GM12864 (cell line): ENCODE data around the gene GRID1.

ENCODE experiments used
- DNase-seq: peaks from one replicate; pipeline ENCODE4 v3.0.0-alpha.2; 2011; ENCODE audit warnings: low read depth
- H3K4me3 ChIP-seq: 2 replicates; pipeline ENCODE4 v1.5.1; 2011; ENCODE audit warnings: mild to moderate bottlenecking, low read depth, low read length, control low read depth
- CTCF ChIP-seq: IDR thresholded peaks from 2 replicates; pipeline ENCODE4 v1.5.1; 2011; ENCODE audit warnings: low read depth, mild to moderate bottlenecking, moderate library complexity, low read length, control low read depth, inconsistent platforms; ENCODE audit errors: missing control alignments

Gene GRID1

DNA sequence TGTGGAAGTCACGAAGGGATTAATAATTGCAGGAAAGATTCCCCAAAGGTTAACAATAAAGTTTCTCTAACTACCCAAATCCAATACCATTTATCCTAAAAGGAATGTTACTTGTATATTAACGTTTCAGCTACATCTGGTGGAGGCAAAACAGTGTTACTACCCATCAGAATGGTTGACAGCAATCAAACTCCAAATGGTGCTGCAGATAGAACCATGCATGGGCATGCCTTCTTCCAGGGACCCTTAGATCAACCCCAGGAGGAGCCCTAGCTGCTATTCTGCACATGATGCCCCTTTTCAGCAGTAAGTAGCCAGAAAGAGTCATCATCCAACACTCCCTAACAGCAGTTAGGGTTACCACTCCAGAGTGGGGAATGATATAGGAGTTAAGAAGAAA is 336.3 kb downstream of the GRID1 start:
- no peak for DNase-seq
- H3K4me3 ChIP-seq = no peak overlapping the region
- no peak for TF ChIP-seq CTCF

DNA sequence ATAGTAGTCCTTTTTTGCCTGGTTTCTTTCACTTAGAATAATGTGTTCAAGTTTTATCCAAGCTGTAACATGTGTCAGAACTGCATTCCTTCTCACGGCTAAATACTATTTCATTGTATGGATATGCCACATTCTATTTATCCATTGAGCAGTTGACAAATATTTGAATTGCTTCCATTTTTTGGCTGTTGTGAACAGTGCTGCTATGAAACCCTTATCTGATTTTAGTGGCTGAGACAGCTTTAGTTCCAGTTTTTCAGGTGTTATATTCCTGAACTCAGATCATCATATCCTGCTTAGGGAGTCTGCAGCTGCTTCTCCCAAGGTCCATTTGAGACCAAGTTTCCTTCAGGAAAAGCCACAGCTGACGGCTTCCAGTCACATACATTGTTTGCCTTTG is 339.2 kb downstream of the GRID1 start:
- H3K4me3 ChIP-seq = no peak overlapping the region
- DNase-seq = no peak
- TF ChIP-seq CTCF = no peak

GRCh38 chr10:86025509-86025908 is 341.1 kb downstream of the GRID1 start:
- H3K4me3 ChIP-seq = no peak overlapping the region
- no peak for DNase-seq
- no peak for TF ChIP-seq CTCF

DNA sequence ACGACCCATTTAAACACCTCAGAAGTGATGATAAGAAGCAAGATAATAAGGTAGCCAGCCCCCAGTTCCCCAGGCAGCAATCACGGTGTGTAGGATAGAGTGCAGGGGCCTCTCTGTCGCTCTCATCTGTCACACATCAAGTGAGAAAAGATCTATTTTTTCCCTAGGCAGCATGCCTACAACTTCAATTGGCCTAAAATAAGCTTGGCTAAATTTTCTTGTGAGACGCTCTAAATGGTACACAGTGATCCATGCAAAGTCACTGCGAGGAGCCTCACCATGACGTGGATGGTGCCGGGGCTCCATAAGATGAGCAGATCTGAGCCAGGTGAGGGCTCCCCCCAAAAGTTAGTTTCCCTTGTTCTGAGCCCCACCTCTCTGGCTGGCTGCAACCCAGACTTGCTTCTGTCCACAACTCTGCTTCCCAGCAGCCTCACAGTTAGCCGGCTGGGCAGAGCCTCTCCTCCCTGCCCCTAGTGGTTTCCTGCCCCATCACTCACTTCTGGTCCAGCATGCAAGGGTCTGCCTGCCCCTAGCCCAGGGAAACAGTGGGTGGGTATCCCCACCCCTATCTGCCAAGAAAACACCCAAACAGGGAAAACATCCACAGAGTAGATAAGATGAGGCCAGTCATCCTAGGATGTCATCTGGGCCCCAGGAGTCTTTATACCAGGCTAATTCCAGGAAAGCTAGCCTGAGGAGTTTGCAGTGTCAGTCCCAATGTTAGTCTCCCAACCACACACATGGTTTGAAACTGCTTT is 342.1 kb downstream of the GRID1 start:
- no peak for DNase-seq
- no peak for TF ChIP-seq CTCF
- no peak overlapping the region for H3K4me3 ChIP-seq

- DNase-seq = no peak
- no peak overlapping the region for H3K4me3 ChIP-seq
Observed at GRCh38 chr10:86023931-86024280, 342.7 kb downstream of the GRID1 start.

DNA sequence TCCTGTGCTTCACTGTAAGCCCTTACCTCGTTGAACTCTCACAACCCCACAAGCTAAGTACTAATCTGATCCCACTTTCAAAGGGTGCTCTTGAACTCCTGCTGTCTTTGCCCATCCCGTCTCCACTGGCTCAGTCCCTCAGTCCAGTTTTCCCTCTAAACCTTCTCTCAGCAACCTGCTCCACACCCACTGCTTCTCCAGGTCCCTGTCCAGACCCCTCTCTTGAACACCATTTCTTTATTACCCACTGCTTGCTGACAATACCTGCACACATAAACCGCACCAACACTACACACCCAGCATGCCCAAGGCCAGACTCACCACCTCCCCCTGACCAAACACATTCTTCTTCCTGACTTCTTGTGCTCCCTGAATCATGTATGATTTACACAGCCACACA is 343.3 kb downstream of the GRID1 start:
- DNase-seq = no peak
- no peak overlapping the region for H3K4me3 ChIP-seq
- TF ChIP-seq CTCF = no peak

More at GRCh38 chr10:86023931-86024280, 342.7 kb downstream of the GRID1 start:
- TF ChIP-seq CTCF = no peak

- TF ChIP-seq CTCF = no peak
Observed at GRCh38 chr10:86022906-86023305, 343.7 kb downstream of the GRID1 start.

More at GRCh38 chr10:86022906-86023305, 343.7 kb downstream of the GRID1 start:
- no peak for DNase-seq
- no peak overlapping the region for H3K4me3 ChIP-seq
